ENCODE data around the gene TCF12.
"Not testable (repeated sequence)": the region's sequence is repeated elsewhere in the genome, so short reads cannot be mapped to it uniquely, and the experiment has no call there.

The TCF12 gene

GRCh38 chr15:57092252-57092651 is 173.8 kb downstream of the TCF12 start:
- DNase-seq (ENCODE audit: low spot score), result no peak

- no peak for DNase-seq (ENCODE audit: low spot score)
These were observed 176.1 kb downstream of the TCF12 start for GRCh38 chr15:57094321-57095257.

- no peak for DNase-seq (ENCODE audit: low spot score)
These were observed 177.5 kb downstream of the TCF12 start for GRCh38 chr15:57095896-57096295.

GRCh38 chr15:57097246-57097645 is 178.8 kb downstream of the TCF12 start:
- DNase-seq (ENCODE audit: low spot score), result no peak

GRCh38 chr15:57097919-57098543 is 179.6 kb downstream of the TCF12 start:
- DNase-seq (ENCODE audit: low spot score), result not testable (repeated sequence)

GRCh38 chr15:57098896-57099295 is 180.5 kb downstream of the TCF12 start:
- DNase-seq (ENCODE audit: low spot score), result no peak

GRCh38 chr15:57100136-57100539 is 181.7 kb downstream of the TCF12 start:
- DNase-seq (ENCODE audit: low spot score), result no peak

GRCh38 chr15:57102858-57103257 is 184.4 kb downstream of the TCF12 start:
- DNase-seq (ENCODE audit: low spot score), result no peak

DNA sequence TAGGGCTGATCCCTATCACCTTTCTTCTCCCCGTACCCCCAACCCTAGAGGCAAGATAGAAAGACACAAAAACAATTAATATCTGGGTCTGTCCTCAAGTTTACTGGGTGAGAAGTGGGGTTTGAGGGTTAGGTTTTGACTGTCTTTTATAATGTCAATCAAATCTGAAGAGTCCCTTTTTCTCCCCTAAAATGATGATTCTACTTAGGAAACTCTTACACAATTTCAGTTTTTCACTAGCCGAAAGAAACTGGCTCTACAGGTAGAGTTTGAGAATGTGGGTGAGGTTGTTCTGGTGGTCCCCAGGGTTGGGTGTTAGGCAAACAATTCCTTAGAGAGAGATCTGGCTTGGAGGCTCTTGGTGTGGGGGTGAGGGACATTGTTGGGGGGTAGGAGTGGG is 189.9 kb downstream of the TCF12 start:
- no peak for DNase-seq (ENCODE audit: low spot score)

- DNase-seq (ENCODE audit: low spot score), result no peak
These were observed 190.6 kb downstream of the TCF12 start for GRCh38 chr15:57109005-57109404.

DNA sequence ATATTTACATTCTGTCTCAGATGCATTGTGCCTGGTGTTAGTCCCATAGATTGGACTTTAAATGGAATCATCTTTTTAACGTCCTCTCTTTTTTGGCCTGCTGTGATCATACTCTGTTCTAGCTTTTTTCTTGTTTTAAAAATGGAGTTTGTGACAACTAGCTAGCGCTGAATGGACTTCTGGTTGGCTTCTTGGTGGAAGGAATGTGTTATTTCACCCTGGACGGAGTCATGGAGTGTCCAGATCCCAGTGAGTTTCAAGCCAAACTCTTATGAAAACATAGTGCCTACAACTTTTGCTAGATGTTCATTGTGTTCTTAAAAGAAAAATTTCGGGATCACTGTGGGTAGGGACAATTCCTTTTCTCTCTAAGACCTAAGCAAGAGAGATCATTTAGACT is 192.6 kb downstream of the TCF12 start:
- DNase-seq (ENCODE audit: low spot score), result no peak

GRCh38 chr15:57112178-57112577 is 193.7 kb downstream of the TCF12 start:
- DNase-seq (ENCODE audit: low spot score), result no peak

- no peak for DNase-seq (ENCODE audit: low spot score)
These were observed 195.6 kb downstream of the TCF12 start for GRCh38 chr15:57114070-57114469.

GRCh38 chr15:57118013-57118799 is 199.8 kb downstream of the TCF12 start:
- DNase-seq (ENCODE audit: low spot score), result no peak

DNA sequence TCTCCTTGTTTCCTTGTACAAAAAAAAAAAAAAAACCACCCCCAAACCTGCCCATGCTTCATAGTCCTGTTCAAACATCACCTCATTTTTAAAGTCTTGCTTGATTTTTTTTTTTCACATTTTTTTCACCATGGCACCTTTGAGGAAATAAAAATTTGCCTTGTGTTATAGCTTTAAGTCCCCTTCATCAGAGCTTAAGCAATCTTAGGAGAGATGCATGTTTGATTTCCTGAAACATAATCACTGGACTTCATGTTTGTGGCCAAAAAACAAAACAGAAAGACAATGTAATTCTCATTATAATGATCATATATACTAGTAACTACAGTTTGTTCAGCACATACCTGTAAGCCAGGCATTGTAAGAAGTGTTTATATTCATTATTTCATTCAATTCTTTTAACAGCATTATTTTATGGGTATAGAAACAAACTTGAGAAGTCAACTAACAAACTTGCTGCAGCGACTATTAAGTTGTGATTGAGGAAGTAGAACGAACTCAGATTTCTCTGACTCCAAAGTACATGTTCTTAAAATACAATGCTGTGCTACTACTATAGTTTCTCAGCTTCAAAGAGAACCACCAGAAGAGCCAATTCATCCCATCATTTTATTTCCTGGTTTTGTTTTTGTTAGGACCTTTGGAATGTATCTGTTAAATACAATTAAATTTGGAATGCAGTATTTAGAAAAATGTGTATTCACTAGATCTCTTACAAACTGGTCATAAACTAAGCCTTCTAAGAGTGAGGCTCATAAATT is 203.8 kb downstream of the TCF12 start:
- DNase-seq (ENCODE audit: low spot score), result no peak

GRCh38 chr15:57124036-57124435 is 205.6 kb downstream of the TCF12 start:
- DNase-seq (ENCODE audit: low spot score), result no peak

GRCh38 chr15:57129064-57129463 is 210.6 kb downstream of the TCF12 start:
- no peak for DNase-seq (ENCODE audit: low spot score)

DNA sequence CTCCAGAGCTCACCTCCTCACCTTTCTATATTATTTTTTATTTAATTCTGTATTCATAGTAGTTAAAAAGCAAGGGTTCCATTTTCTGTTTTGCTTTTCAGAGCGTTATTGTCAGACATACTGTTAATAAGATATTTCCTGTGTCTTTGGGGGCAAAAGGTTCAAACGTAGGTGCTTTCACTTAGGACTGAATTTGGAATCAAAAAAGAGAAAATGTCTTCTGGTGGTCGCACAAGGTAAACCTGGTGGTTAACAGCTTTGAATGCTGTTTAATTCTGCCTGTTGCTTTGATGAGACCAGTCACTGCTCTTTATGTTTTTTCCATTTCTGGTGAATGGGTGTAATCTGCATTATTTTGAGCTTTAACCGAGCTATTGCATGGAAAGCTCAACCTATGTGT is 212.5 kb downstream of the TCF12 start:
- DNase-seq (ENCODE audit: low spot score), result no peak

GRCh38 chr15:57133127-57133968 is 214.9 kb downstream of the TCF12 start:
- no peak for DNase-seq (ENCODE audit: low spot score)

DNA sequence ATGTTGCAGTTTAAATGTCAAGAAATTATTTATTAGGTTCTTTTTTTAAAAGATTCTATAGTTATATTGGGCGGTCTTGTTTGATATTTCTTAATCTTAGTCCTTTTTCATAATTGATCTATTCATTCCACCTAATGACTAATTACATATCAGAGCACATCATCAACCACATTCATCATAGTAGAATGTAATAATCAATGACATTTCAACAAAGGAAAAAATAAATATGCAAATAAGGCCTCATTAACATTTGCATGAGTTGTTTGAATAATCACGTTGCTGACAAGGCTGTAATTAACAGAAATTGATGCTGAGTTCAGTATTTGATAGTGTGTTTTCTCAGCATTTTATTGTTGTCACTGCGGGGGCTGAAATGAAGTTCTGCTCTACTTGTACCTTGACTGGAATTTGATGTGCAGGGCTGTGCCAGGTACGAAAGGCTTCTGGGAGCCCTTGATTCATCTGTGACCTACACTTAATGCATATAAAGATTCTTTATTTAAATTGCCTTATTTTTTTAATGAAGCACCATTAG is 215.7 kb downstream of the TCF12 start:
- DNase-seq (ENCODE audit: low spot score), result no peak

GRCh38 chr15:57134851-57135250 is 216.4 kb downstream of the TCF12 start:
- no peak for DNase-seq (ENCODE audit: low spot score)
